Stomach (tissue), 4 donors: Measurements from ENCODE around the gene RABEP2.

Source experiments
- EP300 ChIP-seq: sonication (generic); formaldehyde crosslinking; IDR thresholded peaks from one replicate; pipeline ENCODE4 v1.6.1; 2017; ENCODE audit warnings: antibody characterized with exemption
- POLR2A ChIP-seq, 4 donors: fragments of 450-650 bp; IDR thresholded peaks; one replicate each; pipeline ENCODE4 v1.6.1; 2016; ENCODE audit warnings: antibody characterized with exemption in 4 of 4, control low read depth in 2 of 4, mild to moderate bottlenecking in 1 of 4, moderate library complexity in 1 of 4
- TF ChIP-seq, protein P1 (sequence below), 7 experiments: fragments of 450-650 bp in 4 of 7; fragments of 200-600 bp in 3 of 7; sonication (generic) in 3 of 7; IDR thresholded peaks; one replicate each; pipeline ENCODE4 v1.5.1; 2016 to 2019; ENCODE audit warnings: antibody characterized with exemption in 7 of 7, control low read depth in 2 of 7, mild to moderate bottlenecking in 1 of 7

DNA sequence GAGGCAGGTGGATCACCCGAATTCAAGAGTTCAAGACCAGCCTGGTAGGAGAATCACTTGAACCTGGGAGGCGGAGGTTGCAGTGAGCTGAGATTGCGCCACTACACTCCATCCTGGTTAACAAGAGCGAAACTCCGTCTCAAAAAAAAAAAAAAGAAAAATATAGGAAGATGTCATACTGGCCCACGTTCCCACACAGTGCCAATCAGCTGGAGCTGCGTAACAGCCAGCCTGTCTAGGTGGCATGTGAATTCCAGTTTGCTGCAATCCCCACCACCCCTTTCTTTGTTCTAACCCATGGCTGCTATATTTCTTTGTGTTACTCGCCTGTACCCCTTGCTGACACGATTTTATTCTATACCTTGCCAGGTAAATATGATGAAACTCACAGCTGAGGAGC, 33.2 kb upstream of the RABEP2 start:
- TF ChIP-seq, protein P1, sequence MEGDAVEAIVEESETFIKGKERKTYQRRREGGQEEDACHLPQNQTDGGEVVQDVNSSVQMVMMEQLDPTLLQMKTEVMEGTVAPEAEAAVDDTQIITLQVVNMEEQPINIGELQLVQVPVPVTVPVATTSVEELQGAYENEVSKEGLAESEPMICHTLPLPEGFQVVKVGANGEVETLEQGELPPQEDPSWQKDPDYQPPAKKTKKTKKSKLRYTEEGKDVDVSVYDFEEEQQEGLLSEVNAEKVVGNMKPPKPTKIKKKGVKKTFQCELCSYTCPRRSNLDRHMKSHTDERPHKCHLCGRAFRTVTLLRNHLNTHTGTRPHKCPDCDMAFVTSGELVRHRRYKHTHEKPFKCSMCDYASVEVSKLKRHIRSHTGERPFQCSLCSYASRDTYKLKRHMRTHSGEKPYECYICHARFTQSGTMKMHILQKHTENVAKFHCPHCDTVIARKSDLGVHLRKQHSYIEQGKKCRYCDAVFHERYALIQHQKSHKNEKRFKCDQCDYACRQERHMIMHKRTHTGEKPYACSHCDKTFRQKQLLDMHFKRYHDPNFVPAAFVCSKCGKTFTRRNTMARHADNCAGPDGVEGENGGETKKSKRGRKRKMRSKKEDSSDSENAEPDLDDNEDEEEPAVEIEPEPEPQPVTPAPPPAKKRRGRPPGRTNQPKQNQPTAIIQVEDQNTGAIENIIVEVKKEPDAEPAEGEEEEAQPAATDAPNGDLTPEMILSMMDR (IDR thresholded peaks at IDR 0.05), result no peak
- TF ChIP-seq POLR2A (IDR thresholded peaks at IDR 0.05) (no peak), EP300 (no peak)
